ENCODE measurements around the gene LSR.

The LSR gene

GRCh38 chr19:35288331-35288730, 39.5 kb downstream of the LSR start:
- no peak for DNase-seq

- DNase-seq: no peak
These were observed 40.1 kb downstream of the LSR start for GRCh38 chr19:35288906-35289305.

- DNase-seq: no peak
These were observed 41.8 kb downstream of the LSR start for GRCh38 chr19:35290381-35291127.

GRCh38 chr19:35291259-35291658, 42.5 kb downstream of the LSR start:
- DNase-seq: no peak

- no peak for DNase-seq
These were observed 43.1 kb downstream of the LSR start, which contains the start of gene MAG for GRCh38 chr19:35291916-35292315. TSS of gene MAG (plus strand) at chr19:35292161. CDS start at chr19:35295409, 3,248 bp downstream.

- DNase-seq: no peak
These were observed 43.9 kb downstream of the LSR start for GRCh38 chr19:35292421-35293362.

GRCh38 chr19:35293363-35293739, 44.5 kb downstream of the LSR start:
- DNase-seq: no peak

- DNase-seq: no peak
These were observed 45.0 kb downstream of the LSR start for GRCh38 chr19:35293808-35294207.

GRCh38 chr19:35294328-35294727, 45.5 kb downstream of the LSR start:
- no peak for DNase-seq

GRCh38 chr19:35294859-35295791, 46.3 kb downstream of the LSR start:
- no peak for DNase-seq

GRCh38 chr19:35295792-35296462, 47.1 kb downstream of the LSR start:
- DNase-seq: peak; percentile 75

- no peak for DNase-seq
These were observed 48.1 kb downstream of the LSR start for GRCh38 chr19:35296644-35297514.

GRCh38 chr19:35297515-35297848, 48.7 kb downstream of the LSR start:
- no peak for DNase-seq

- no peak for DNase-seq
These were observed 49.1 kb downstream of the LSR start for GRCh38 chr19:35297922-35298321.

GRCh38 chr19:35298561-35298972, 49.8 kb downstream of the LSR start:
- DNase-seq: no peak

- no peak for DNase-seq
These were observed 50.9 kb downstream of the LSR start for GRCh38 chr19:35299523-35300338.

GRCh38 chr19:35300339-35300649, 51.5 kb downstream of the LSR start:
- DNase-seq: no peak

GRCh38 chr19:35301961-35302360, 53.2 kb downstream of the LSR start:
- no peak for DNase-seq

- DNase-seq: no peak
These were observed 53.6 kb downstream of the LSR start for GRCh38 chr19:35302446-35302845.

GRCh38 chr19:35303357-35303915, 54.6 kb downstream of the LSR start:
- no peak for DNase-seq
